Stimulated activated memory B cell treated with anti-CD40 and anti-IgM and Interleukin-4, amounts not matched to agents 10 μg/mL and 1 μg/mL and 100 μg/mL, for 72 hours (primary cell): ENCODE measurements around the gene FBXL2.
"Not testable (repeated sequence)": the region's sequence is repeated elsewhere in the genome, so short reads cannot be mapped to it uniquely, and the experiment has no call there.

Experiments used
- ATAC-seq: fragments of 150-1000 bp; cut with Tn5 transposase; 2 replicates; pipeline ENCODE4 v1.10.0; 2021
- H3K27ac Mint-ChIP-seq: one replicate; pipeline ENCODE4 v1.8.0; 2022; ENCODE audit warnings: mild to moderate bottlenecking, mixed read lengths
- H3K27me3 Mint-ChIP-seq: one replicate; pipeline ENCODE4 v1.8.0; 2022; ENCODE audit warnings: mixed read lengths
- H3K36me3 Mint-ChIP-seq: one replicate; pipeline ENCODE4 v1.8.0; 2022; ENCODE audit warnings: mixed read lengths
- H3K4me1 Mint-ChIP-seq: one replicate; pipeline ENCODE4 v1.8.0; 2022; ENCODE audit warnings: mixed read lengths
- H3K4me3 Mint-ChIP-seq: one replicate; pipeline ENCODE4 v1.8.0; 2022; ENCODE audit warnings: mild to moderate bottlenecking, moderate library complexity, mixed read lengths
- H3K9me3 Mint-ChIP-seq: one replicate; pipeline ENCODE4 v1.8.0; 2022; ENCODE audit warnings: mixed read lengths

The FBXL2 gene

DNA sequence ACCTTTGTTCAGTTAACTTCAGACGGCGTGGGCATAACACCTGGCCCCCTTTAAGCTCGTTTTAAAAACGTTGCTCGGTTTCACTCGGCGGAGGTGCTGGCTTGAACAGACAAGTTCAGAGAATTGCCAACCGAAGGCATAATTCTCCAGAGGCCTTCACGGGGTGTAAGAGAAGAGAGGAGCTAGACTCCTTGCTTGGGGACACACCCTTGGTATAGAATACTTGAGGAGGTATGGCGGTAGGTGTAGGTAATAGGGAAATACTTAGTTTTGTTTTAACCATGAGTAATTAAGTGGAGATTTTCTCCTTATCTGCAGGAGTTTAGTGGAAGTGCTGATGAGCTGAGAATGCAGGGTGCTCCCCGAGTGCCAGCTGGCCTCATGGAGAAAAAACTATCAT lies 921 bp downstream of the FBXL2 start:
- no peak for ATAC-seq
- H3K4me1 Mint-ChIP-seq, result no peaks in the 10 kb centered on the region
- peaks cover 59% of the 10 kb centered on the region for H3K27me3 Mint-ChIP-seq
- no peak overlapping the region for H3K4me3 Mint-ChIP-seq
- H3K27ac Mint-ChIP-seq, result no peak overlapping the region
- H3K36me3 Mint-ChIP-seq, result no peaks in the 10 kb centered on the region
- no peaks in the 10 kb centered on the region for H3K9me3 Mint-ChIP-seq

DNA sequence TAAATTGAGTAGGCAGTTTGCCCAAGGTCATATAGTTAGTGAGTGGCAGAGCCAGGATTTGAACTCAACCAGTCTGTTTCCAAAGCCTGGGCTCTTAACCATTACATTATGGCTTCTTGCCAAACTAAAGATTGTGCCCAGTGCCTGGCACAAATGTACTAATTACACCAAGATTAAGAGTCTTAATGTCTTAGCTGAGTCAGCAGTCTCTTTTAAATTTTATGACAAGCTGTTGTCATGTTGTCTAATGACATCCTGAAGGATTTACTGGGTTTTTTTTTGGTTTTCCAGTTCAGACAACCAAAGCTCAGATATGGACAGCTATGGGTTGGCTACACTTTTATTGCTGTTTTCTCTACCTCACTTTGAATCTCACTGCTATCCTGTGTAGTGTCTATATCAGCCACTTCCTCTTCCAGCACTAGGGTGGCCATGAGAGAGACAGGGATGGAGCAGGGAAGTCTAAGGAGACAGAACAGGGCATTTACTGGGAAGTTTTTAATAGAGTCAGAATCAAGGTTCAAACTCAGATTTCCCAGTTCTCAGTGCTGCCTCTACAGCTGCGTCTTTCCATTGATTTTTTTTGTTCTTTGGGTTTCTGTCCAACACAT lies 10.5 kb downstream of the FBXL2 start:
- H3K4me1 Mint-ChIP-seq, result no peaks in the 10 kb centered on the region
- ATAC-seq, result no peak
- H3K27me3 Mint-ChIP-seq, result peaks cover 63% of the 10 kb centered on the region
- H3K27ac Mint-ChIP-seq, result no peak overlapping the region
- peaks cover 22% of the 10 kb centered on the region for H3K9me3 Mint-ChIP-seq
- no peaks in the 10 kb centered on the region for H3K36me3 Mint-ChIP-seq
- no peak overlapping the region for H3K4me3 Mint-ChIP-seq

GRCh38 chr3:33299395-33300081 lies 22.3 kb downstream of the FBXL2 start:
- H3K4me1 Mint-ChIP-seq, result no peaks in the 10 kb centered on the region
- ATAC-seq, result no peak
- peaks cover 4% of the 10 kb centered on the region for H3K9me3 Mint-ChIP-seq
- H3K27ac Mint-ChIP-seq, result no peak overlapping the region
- H3K4me3 Mint-ChIP-seq, result no peak overlapping the region
- no peaks in the 10 kb centered on the region for H3K27me3 Mint-ChIP-seq
- no peaks in the 10 kb centered on the region for H3K36me3 Mint-ChIP-seq

GRCh38 chr3:33312361-33312760 lies 35.1 kb downstream of the FBXL2 start:
- ATAC-seq, result no peak
- Mint-ChIP-seq H3K4me1 (peaks cover 5% of the 10 kb centered on the region), H3K4me3 (no peak overlapping the region), H3K36me3 (no peaks in the 10 kb centered on the region), H3K27ac (no peak overlapping the region), H3K9me3 (peaks cover 5% of the 10 kb centered on the region), H3K27me3 (peaks cover 36% of the 10 kb centered on the region)

- Mint-ChIP-seq H3K27me3 (peaks cover 38% of the 10 kb centered on the region), H3K4me3 (no peak overlapping the region), H3K27ac (no peak overlapping the region), H3K9me3 (peaks cover 5% of the 10 kb centered on the region), H3K36me3 (no peaks in the 10 kb centered on the region), H3K4me1 (peaks cover 9% of the 10 kb centered on the region)
- ATAC-seq, result no peak
Observed at GRCh38 chr3:33313331-33313730, 36.1 kb downstream of the FBXL2 start.

DNA sequence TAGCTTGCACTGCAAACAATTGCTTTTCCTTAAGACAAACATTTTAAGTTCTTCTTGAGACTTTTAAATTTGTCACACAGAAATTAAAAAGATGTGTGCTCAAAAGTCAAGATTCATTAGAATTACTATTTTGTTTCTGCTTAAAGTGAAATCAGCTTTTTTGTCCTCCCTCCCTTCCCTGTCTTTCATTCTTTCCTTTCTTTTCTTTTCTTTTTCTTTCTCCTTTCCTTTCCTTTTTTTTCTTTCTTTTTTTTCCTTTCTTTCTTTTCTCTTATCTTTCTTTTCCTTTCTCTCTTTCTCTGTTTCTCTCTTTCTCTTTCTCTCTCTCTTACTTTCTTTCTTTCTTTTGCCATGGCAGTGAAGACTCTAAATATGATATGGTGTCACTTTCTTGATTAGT lies 37.8 kb downstream of the FBXL2 start:
- H3K4me3 Mint-ChIP-seq, result no peak overlapping the region
- peaks cover 12% of the 10 kb centered on the region for H3K4me1 Mint-ChIP-seq
- H3K9me3 Mint-ChIP-seq, result peaks cover 5% of the 10 kb centered on the region
- no peaks in the 10 kb centered on the region for H3K36me3 Mint-ChIP-seq
- H3K27me3 Mint-ChIP-seq, result peaks cover 41% of the 10 kb centered on the region
- ATAC-seq, result no peak
- no peak overlapping the region for H3K27ac Mint-ChIP-seq

DNA sequence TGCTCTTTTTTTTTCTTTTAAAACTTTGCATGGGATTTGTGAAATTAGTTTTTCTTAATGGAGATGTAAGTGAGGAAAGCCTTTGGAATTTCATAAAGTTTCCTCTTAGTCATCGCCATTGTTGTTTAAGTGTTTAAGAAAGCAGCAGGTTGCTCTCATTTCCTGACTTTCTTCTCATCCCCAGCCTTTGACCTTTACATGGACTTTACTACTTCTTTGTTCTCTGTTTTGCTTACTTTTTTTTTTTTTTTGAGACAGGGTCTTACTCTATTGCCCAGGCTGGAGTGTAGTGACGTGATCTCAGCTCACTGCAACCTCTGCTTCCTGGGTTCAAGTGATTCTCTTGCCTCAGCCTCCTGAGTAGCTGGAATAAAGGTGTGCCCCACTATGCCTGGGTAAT lies 38.6 kb downstream of the FBXL2 start:
- Mint-ChIP-seq H3K4me3 (no peak overlapping the region), H3K4me1 (peaks cover 12% of the 10 kb centered on the region), H3K36me3 (no peaks in the 10 kb centered on the region), H3K27ac (no peak overlapping the region), H3K9me3 (peaks cover 5% of the 10 kb centered on the region), H3K27me3 (peaks cover 49% of the 10 kb centered on the region)
- ATAC-seq, result no peak

- Mint-ChIP-seq H3K27ac (no peak overlapping the region), H3K36me3 (no peaks in the 10 kb centered on the region), H3K4me3 (no peak overlapping the region), H3K4me1 (peaks cover 12% of the 10 kb centered on the region), H3K27me3 (peaks cover 50% of the 10 kb centered on the region), H3K9me3 (no peaks in the 10 kb centered on the region)
- ATAC-seq, result no peak
Observed at GRCh38 chr3:33317963-33318709, 40.9 kb downstream of the FBXL2 start.

GRCh38 chr3:33318710-33319380 lies 41.6 kb downstream of the FBXL2 start:
- H3K9me3 Mint-ChIP-seq, result no peaks in the 10 kb centered on the region
- ATAC-seq, result no peak
- H3K4me3 Mint-ChIP-seq, result no peak overlapping the region
- H3K36me3 Mint-ChIP-seq, result no peaks in the 10 kb centered on the region
- H3K4me1 Mint-ChIP-seq, result peaks cover 12% of the 10 kb centered on the region
- no peak overlapping the region for H3K27ac Mint-ChIP-seq
- peaks cover 55% of the 10 kb centered on the region for H3K27me3 Mint-ChIP-seq

GRCh38 chr3:33322412-33322811 lies 45.2 kb downstream of the FBXL2 start:
- Mint-ChIP-seq H3K9me3 (peaks cover 8% of the 10 kb centered on the region), H3K27me3 (peaks cover 49% of the 10 kb centered on the region), H3K4me3 (no peak overlapping the region), H3K4me1 (peaks cover 6% of the 10 kb centered on the region), H3K27ac (no peak overlapping the region), H3K36me3 (no peaks in the 10 kb centered on the region)
- ATAC-seq, result no peak

- H3K4me3 Mint-ChIP-seq, result no peak overlapping the region
- H3K27me3 Mint-ChIP-seq, result peaks cover 36% of the 10 kb centered on the region
- no peaks in the 10 kb centered on the region for H3K4me1 Mint-ChIP-seq
- no peak overlapping the region for H3K27ac Mint-ChIP-seq
- H3K9me3 Mint-ChIP-seq, result peaks cover 14% of the 10 kb centered on the region
- H3K36me3 Mint-ChIP-seq, result peaks cover 8% of the 10 kb centered on the region
- no peak for ATAC-seq
Observed at GRCh38 chr3:33331414-33331813, 54.2 kb downstream of the FBXL2 start.

DNA sequence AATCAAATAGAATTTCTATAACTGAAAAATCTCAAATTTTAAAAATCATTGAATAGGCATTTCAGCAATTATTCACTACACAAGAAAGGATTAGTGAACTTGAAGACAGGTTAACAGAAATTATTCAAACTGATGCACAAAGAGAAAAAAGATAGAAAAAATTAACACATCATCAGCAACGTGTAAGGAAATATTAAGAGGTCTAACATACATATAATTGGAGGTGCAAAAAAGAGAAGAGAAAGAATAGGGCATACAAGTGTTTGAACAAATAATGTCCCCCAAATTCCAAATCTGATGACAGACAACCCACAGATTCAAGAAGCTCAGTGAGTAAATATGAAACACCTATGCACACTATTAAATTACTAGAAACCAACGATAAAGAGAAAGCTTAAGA lies 57.1 kb downstream of the FBXL2 start:
- no peak for ATAC-seq
- H3K36me3 Mint-ChIP-seq, result peaks cover 8% of the 10 kb centered on the region
- no peak overlapping the region for H3K27ac Mint-ChIP-seq
- H3K27me3 Mint-ChIP-seq, result peaks cover 21% of the 10 kb centered on the region
- H3K4me1 Mint-ChIP-seq, result no peaks in the 10 kb centered on the region
- no peak overlapping the region for H3K4me3 Mint-ChIP-seq
- H3K9me3 Mint-ChIP-seq, result peaks cover 14% of the 10 kb centered on the region

- H3K4me3 Mint-ChIP-seq, H3K4me1 Mint-ChIP-seq, H3K36me3 Mint-ChIP-seq, H3K27me3 Mint-ChIP-seq, H3K9me3 Mint-ChIP-seq, ATAC-seq, H3K27ac Mint-ChIP-seq: not testable (repeated sequence)
Observed at GRCh38 chr3:33338936-33339465, 61.8 kb downstream of the FBXL2 start.

DNA sequence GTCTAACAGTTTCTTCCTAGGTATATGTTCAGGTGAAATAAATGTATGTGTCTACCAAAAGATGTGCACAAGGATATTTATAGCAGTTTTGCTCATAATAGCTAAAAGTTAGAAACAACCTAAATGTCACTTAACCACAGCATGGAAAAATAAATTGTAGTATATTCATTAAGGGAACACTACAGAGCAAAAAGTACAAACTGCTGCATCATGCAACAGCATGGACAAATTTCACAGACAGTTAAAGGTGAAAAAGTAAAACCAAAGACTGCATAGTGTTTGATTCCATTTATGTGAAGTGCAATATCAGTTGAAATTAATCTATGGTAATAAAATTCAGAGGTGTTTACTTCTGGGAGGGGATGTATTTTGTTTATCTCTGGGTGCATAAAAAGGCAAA lies 62.5 kb downstream of the FBXL2 start:
- Mint-ChIP-seq H3K9me3 (no peaks in the 10 kb centered on the region), H3K4me1 (peaks cover 6% of the 10 kb centered on the region), H3K27me3 (peaks cover 3% of the 10 kb centered on the region), H3K27ac (no peak overlapping the region), H3K36me3 (peaks cover under 1% of the 10 kb centered on the region), H3K4me3 (no peak overlapping the region)
- no peak for ATAC-seq

- ATAC-seq, result no peak
- Mint-ChIP-seq H3K36me3 (no peaks in the 10 kb centered on the region), H3K4me3 (no peak overlapping the region), H3K27ac (no peak overlapping the region), H3K27me3 (no peaks in the 10 kb centered on the region), H3K4me1 (no peaks in the 10 kb centered on the region), H3K9me3 (no peaks in the 10 kb centered on the region)
Observed at GRCh38 chr3:33355611-33356010, 78.4 kb downstream of the FBXL2 start.
